Activated CD8-positive, alpha-beta memory T cell treated with anti-CD3 and anti-CD28 coated beads for 24 hours (primary cell): ENCODE measurements around the gene TMEM63A.

ENCODE experiments used
- DNase-seq: peaks from one replicate; pipeline ENCODE4 v3.0.0-alpha.2; 2020

The TMEM63A gene

GRCh38 chr1:225883616-225884265, 1.6 kb upstream of the TMEM63A start:
- DNase-seq, result no peak

GRCh38 chr1:225882694-225883615, 775 bp upstream of the TMEM63A start:
- DNase-seq, result peak; percentile 75

- DNase-seq, result peak; percentile 73
These were observed 860 bp downstream of the TMEM63A start for GRCh38 chr1:225881081-225881958.

GRCh38 chr1:225880636-225881035, 1.5 kb downstream of the TMEM63A start:
- DNase-seq, result no peak

GRCh38 chr1:225880222-225880588, 2.0 kb downstream of the TMEM63A start:
- DNase-seq, result no peak

- DNase-seq, result no peak
These were observed 2.5 kb downstream of the TMEM63A start for GRCh38 chr1:225879521-225880221.

GRCh38 chr1:225878282-225878681, 3.9 kb downstream of the TMEM63A start:
- no peak for DNase-seq

- no peak for DNase-seq
These were observed 4.6 kb downstream of the TMEM63A start for GRCh38 chr1:225877580-225877979.

GRCh38 chr1:225876900-225877510, 5.2 kb downstream of the TMEM63A start:
- no peak for DNase-seq

- no peak for DNase-seq
These were observed 7.0 kb downstream of the TMEM63A start for GRCh38 chr1:225875044-225875815.

- no peak for DNase-seq
These were observed 7.7 kb downstream of the TMEM63A start for GRCh38 chr1:225874431-225874830.

GRCh38 chr1:225873281-225873850, 8.8 kb downstream of the TMEM63A start:
- no peak for DNase-seq

- DNase-seq, result no peak
These were observed 10.1 kb downstream of the TMEM63A start for GRCh38 chr1:225872075-225872430.

- no peak for DNase-seq
These were observed 10.7 kb downstream of the TMEM63A start for GRCh38 chr1:225871359-225872074.

- DNase-seq, result no peak
These were observed 11.3 kb downstream of the TMEM63A start for GRCh38 chr1:225870911-225871310.

- DNase-seq, result no peak
These were observed 13.4 kb downstream of the TMEM63A start for GRCh38 chr1:225868631-225869330.

GRCh38 chr1:225866981-225867380, 15.2 kb downstream of the TMEM63A start:
- DNase-seq, result no peak

GRCh38 chr1:225866061-225866837, 15.9 kb downstream of the TMEM63A start:
- peak; percentile 80 for DNase-seq

- no peak for DNase-seq
These were observed 16.7 kb downstream of the TMEM63A start for GRCh38 chr1:225865514-225865913.
